SW480 (cell line): ENCODE data around the gene SNAP47.

ENCODE experiments used
- DNase-seq: peaks from one replicate; pipeline ENCODE4 v3.0.0-alpha.2; 2016; ENCODE audit warnings: low spot score

SNAP47 gene

DNA sequence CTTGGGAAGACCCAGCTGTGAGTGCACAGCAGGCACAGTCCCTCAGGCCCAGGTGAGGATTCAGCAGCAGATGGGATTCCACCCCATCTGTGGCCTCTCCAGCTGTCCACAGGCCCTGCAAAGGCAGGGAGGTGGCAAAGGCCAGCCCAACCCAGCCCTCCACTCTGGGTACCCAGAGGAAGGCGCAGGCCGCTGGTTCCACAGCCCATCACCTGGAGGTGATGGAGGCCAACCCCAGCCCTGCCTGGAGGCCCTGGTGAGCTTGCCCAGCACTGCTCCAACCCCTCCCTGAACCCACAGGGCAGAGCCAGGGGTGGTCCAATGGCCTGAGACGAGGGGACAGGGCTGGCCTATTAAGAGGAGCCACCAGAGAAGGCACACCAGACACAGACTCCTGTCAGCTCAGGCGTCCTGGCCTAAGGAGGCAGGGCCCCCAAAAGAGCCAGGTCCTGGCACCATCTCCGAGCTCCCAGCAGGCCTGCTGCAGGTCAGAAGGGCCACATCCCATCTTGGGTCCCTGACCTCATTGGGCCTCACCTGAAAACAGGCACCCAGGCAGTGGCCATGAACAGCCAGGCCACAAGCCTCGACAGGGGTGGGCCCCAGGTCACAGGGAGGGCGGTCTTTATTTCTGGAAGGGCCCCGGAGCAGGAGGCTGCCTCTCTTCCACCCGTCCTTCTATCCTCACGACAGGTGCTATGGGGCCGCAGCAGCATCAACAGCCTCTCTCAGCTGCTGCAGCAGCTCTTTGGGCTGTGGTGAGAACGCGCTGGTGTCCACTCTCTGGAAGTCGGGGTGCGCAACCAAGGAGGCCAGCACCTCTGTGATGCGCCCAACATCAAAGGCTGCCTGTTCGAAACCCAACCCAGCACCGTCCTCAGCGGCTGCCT is 3.3 kb upstream of the SNAP47 start:
- DNase-seq = no peak

DNA sequence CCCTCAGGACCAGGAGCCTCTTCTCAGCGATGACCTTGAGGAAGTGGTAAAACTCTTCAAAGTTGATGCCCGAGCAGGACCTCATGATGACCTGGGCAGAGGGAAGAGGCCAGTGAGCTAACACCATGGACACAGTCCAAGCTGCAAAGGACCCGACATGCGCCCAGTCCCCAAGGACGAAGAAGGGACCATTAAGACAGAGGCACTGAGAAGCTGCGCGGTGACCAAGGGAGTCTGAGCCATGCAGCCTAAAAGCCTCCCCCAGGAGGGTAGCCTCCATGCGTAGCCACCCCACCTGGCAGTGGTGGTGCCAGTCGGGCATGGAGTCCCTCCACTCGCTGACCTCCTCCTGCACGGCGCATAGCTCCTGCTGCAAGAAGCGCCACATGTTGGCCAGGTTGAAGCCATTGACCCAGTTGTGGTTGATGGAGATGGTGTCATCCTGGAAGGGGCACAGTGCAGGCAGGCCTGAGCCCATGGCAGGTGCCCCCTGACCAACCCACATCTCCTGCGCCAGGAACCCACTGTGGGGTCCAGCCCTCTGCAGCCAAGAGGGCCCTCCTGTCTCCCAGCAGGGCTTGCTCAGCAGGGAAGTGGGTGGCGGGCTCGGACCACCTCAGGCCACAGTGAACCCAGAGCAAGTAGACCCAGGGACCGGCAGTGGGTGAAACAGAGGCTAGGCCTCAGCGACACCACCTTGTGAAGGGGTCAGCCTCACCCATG is 2.5 kb upstream of the SNAP47 start:
- DNase-seq = no peak

DNA sequence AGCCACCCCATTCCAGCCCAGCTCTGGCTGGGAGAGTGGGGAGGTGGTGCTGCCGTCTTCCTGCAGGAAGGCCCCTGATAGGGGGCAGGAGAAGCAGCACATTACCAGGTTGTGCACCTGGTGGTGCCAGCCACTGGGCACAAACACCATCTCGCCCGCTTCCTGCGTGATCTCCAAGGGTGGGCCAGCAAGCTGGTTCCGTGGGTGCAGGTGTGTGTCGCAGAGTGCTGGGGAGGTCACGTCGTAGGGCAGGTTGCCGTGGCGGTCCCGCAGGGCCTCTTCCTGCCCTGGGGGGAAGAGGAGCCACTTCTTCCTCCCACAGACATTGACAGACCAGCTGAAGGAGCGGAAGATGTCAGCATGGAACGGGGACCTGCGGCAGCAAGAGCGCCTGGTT is 1.9 kb upstream of the SNAP47 start:
- no peak for DNase-seq

DNA sequence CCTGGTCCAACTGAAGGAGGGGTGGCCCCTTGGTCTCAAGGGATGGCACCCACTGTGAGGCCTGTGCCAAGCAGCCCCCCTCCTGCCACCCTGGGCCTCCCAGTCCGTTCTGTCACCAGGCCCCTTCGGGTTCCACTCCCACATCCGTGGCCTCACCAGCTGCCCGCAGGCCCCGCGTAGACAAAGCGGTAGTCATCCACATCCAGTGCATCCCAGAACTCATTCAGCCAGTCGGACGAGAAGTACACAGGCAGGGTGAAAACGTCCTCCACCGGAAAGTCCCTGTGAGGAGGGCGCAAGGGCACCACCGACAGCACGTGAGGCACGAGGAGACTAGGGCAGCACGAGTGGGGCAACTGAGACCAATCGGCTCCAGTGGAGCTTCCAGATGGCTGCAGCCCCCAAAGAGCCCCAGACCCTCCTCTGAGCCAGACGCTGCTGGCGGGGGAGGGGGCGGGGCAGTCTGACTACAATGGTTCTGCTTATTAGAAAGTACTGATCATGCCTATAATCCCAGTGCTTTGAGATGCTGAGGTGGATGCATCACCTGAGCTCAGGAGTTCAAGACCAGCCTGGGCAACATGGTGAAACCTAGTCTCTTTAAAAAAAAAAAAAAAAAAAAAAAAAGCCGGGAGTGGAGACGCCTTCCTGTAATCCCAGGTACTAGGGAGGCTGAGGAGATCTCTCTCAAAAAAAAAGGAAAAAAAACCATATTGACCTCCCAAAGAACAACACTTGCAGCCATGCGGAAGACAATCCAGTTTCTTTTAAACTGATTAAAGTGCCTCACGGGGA is 1.3 kb upstream of the SNAP47 start:
- DNase-seq = no peak

DNA sequence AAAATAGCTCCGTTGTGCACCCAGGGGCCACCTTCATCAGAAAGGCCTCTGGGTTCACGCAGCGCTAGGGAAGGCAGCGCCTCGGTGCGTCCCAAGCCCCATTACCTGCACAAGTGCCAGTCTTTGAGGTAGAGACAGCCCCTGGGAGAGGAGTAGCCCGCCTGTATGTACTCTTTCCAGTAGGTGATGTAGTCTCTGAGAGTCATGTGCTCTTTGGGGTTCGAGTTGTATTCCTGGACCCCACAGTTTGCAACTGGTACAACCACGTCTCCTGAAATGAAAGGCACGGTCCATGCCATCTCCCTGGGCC is 734 bp upstream of the SNAP47 start:
- DNase-seq = no peak

DNA sequence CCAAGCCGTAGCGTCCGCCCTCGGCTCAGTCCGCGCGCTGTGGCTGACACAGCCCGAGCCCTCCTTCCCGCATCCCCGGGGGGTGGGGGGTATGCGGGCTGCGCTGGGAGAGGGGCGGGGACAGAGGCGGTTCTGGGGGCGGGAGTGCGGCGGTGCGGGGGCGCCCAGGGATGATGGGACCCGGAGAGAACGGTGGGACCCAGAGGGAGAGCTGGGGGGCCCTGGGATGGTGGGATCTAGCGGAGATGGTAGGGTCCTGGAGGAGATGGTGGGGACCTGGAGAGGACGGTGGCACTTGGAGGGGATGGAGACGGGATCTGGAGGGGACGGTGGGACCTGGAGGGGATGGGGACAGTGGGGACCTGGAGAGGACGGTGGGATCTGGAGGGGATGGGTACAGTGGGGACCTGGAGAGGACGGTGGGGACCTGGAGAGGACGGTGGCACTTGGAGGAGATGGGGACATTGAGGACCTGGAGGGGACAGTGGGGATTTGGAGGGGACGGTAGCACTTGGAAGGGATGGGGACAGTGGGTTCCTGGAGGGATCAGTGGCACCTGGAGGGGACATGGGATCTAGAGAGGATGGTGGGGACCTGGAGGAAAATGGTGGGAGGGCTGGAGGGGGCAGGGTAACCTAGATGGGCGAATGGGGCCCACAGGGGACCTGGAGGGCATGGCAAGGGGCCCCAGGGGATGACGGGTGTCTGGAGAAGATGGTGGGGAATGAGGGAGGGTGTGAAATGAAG is 477 bp downstream of the SNAP47 start:
- DNase-seq = no peak

DNA sequence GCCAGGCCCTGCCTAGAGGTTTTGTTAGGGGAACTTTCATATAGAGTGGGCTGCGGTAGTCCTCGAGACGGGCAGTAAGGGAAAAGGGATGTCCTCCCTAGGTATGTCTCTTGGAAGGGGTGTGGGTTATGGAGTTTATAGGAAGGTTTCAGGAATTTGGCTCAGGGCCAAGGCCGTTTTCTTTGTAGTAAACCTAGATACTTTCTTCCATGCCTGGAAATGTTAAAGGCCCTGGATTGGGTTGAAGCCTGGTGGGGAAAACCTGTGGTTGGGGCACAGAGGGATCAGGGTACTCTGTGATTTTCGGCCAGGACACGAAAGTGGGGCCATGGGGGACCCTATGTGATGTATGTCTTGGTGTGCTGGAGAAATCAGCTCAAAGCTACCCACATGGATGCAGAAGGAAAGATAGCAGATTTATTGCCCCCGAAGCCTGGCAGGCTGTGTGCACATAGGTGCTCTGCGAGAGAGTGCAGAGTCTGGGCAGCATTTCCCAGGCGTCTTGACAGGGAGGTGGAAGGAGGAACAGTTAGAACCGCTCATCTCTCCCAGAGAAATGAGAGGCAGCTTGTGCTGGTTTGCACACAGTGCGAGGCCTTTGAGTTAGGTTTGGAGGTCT is 1.7 kb downstream of the SNAP47 start:
- DNase-seq = no peak

DNA sequence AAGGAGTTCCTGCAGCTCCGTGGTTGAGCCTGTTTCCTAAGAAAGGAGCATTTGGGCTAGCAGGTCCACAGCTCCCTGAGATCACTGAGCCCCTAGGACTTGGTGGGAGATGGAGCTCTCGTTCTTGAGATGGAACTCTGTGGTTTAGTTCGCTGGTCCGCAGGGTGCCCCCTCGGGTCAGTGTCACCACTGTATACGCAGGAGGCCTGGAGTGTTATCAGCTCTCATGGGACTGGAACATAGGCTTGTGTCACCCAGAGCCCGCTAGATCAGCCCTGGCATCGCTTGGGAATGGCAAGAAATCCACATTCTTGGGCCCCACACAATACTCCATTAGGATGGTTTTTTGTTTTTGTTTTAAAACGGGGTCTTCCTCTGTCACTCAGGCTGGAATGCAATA is 3.6 kb downstream of the SNAP47 start:
- DNase-seq = no peak

DNA sequence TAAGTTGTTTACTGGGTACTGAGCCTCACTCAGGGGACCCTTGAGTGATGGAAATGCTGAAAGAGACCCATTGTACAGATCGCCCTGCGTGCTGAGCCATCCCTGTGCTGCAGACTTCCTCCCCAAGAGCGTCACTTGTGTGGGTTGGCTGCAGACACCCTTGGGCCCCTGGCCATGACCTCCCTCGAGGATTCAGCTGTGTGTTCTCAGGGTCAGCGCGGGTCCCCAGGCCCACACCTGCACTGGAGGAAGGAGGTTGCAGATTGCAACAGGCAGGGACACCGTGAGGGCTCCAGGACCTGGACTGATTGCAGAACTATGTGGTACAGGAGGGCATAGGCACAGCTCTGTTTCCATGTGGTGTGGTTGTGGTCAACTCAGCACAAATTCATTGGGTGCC is 4.4 kb downstream of the SNAP47 start:
- DNase-seq = no peak

DNA sequence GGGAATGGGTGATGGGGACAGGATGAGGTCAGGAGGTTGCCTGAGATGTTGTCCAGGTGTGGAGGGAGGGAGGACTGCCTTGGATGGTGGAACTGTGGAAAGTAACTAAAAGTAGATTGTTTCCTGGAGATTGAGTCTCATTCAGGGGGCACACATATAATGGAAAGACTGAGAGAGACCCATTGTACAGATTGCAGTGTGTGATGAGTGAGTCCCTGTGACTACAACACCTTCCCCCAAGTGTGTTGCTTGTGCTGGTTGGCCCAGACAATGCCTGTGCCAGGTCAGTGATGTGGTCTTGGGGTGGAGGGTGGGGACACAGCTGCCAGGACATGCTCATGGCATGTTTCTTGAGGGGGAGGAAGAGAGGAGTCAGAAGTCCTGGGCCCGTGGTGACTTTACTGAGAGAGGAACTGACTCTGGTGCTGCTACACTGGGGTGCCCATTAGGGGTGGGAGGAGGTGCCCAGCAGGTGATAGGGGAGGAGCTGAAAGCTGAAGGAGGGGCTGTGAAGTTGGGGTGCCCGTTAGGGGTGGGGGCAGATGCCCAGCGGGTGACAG is 5.2 kb downstream of the SNAP47 start:
- no peak for DNase-seq

DNA sequence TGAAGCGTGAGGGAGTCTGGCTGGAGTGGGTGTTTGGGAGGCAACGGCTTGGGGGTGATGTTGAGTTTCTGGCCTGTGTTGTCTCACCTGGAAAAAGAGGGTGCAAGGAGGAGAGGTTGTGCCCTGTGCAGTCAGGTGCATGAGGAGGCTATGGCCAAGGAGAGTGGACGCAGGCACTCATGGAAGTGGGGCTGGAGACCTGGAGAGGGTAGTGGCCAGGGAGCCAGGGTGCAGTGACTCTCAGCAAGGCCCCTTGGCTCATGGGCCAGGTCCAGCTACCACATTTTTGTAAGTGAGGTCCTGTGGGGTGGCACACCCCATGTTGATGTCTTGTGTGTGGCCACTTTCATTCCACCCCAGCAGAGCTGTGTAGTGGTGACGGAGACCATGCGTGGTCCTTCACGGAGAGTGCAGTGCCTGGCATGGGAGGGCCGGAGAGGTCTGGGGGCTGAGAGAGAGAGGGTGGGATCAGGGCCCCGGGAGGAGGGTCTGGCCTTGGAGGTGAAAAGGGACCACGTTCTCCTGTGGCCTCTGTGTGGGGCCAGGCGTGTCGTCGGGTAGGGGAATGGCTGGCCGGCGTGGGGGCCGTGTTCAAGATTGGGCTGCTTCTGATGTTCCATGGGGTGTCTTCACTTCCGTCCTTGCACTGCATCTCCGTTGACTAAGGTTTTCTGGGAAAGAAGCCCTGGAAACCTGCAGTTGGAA is 6.1 kb downstream of the SNAP47 start:
- DNase-seq = no peak

DNA sequence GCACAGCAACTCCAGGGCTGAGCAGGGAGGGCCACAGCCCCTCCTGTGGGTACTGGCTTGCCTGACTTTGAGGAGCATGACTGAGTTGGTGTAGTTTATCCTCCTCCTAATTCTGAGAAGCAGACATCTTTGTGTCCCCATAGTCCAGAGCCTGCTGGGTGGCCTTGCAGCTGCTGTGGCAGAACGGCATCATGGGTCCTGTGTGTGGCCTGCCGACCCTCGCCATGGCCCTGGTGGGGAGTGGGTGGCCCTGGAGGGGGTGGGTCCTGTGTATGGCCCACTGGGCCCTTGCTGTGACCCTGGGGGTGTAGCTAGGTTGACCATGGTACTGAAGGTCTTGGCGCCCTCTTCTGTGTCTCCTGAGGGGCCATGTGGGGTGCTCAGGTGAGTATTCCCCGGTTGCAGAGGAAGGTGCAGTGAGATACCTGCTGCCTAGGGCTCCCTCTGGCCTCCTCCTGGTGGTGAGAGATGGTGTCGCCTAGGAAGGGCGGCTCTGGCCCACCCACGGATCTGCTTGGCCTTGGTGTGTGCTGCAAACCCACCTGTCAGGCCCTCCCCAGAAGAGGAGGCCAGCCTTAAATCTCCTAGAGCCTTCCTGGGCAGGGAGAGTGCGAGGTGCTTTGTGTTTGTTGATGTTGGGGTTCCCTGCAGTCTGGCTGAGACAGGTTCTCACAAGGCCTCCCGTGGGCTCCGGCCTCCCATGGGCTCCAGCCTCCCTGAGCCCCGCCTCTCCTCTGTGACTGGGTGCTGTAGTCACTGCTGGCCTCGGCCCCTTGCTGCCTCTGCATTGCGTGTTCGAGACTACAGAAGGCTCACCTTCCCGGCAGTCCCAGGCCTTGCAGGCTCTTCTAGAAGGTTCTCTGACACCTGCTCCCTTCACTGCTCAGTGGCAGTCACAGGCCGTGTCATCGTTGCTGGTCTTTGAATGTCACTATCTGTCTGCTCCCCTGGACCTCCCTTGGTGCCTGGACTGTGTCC is 7.8 kb downstream of the SNAP47 start:
- DNase-seq = no peak

DNA sequence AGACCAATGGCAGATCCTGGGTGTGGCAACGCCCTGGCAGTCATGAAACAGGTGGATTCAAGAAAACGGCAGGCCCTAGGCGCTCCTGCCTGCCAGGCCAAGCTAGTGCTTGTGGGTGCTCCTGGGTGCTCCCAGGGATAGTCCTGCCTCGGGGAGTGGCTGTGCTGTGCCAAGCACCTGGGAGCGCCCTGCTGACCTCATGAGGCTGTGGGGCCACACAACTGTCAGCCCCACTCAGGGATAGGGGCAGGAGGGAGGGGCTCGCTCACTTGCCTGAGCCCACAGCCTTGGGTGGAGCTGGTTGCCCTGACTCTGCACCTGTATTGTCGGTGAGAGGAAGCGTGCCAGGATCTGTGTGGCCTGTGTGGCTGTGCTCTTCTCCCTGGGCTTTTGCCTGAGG is 9.4 kb downstream of the SNAP47 start:
- DNase-seq = peak; percentile 23

DNA sequence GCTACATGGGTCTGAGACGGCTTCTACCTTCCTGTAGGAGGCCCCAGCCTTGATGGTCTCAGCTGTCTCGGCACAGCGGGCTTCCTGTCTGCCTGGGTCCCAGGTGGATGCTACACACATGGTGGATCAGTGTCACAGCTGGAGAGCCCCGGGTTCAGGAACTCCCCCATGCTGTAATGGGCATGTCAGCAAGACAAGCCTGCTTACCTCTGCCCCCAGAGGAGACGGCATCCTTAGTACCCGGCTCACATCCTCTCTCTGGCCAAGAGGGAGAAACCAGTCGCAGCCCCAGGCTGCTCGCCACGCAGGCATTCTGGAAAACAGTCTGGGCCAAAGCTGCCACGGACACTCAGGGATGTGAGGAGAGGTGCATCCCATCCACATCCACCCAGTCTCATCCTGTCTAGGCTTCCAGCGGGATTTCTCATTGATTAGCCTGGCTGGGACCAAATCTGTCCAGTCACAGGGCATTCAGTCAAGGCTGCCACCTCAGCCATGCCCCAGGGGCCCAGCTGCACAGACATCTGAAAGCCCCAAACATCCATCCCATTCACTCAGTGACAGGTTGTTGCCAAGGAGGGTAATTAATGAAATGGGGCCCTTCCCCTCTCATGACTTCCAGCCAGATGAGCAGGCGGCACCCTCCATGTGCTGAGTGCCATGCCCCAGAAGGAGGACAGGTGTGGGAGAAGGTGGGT is 10.5 kb downstream of the SNAP47 start:
- no peak for DNase-seq

DNA sequence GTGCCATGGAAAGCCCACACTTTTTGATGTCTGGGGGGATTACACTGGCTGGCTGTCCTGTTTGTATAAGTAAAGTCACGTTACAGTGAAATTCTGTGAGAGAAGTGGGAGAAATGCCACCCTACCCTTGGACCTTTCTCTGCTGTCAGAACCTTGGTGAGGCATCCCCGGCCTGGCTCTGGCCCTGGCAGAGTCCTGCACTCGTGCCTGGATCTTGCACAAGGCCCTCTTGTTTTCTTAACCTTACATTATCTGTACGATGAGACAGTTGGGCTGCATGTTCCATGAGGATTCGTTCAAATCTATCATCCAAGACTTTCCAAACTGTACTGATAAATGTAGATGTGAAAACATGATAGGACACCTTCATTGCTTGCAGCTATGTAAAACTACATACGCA is 11.4 kb downstream of the SNAP47 start:
- no peak for DNase-seq

DNA sequence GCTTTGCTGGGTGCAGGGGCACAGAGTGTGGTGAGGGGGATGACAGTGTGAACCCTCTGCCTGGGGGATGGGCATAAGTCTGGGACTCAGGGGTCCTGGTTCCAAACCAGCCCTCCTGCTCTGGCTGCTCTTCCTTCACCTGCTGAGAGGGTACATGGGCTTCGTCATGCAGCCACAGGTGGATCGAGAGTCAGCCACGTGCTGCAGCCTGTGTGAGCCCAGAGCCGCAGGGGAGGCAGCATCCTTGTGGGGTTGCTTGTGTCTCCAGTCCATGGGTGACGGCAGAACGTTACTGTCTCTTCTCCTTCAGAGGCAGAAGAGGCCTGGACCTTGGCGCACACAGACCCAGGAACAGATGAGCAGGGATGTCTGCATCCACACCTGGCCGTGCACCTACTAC is 12.1 kb downstream of the SNAP47 start:
- DNase-seq = no peak

DNA sequence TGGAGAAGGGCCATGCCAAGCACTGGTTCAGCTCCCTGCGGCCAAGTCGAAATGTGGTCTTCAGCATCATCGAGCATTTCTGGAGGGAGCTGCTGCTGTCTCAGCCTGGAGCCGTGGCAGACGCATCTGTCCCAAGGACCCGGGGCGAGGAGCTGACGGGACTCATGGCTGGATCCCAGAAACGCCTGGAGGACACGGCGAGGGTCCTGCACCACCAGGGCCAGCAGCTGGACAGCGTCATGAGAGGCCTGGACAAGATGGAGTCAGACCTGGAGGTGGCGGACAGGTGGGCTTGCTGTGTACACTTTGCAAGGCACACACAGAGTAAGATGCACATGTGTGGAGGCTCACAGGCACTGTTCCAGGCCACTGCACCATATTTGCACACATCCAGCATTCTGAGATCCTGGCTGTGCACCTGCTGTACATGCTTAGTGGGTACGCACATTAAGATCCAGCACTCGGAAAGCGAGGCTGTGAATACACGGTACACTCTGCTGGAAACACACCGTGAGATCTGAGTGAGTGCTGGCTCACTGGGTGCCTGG is 12.8 kb downstream of the SNAP47 start:
- no peak for DNase-seq

DNA sequence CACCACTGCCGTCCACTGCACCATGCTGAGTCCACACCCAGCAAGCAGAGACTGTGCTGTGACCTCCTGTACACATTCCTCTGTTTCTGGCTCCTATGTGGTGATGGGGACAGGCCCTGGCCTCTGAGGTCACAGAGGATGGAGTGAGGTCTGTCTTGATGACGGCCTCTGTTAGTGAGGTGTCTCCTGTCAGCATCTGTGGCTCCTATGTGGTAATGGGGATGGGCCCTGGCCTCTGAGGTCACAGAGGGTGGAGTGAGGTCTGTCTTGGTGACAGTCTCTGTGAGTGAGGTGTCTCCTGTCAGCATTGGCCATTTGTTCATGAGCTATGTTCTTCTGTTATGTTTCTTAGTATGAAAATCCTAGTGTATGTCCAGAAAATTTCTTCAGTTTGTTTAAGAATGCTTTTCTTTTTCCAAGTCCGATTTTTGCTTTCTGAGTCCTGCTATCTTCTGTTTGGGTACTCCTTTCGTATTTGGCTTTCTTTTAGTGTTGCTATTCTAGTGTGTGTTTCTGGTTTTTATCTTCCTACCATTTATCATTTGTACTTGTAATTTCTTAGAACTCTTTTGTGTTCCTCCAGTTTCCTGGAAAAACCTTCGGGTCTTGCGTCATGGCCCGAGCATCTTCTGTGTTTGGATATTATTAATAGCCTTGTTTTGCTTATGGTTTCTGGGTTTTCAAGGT is 13.4 kb downstream of the SNAP47 start:
- no peak for DNase-seq
